HCT116 (cell line): Measurements from ENCODE around the gene USP33. TPM values are rescaled to one million over a fixed set of nuclear protein-coding genes. Genes with fewer than 3 reads are reported as not detected.

Experiments used
- ATAC-seq: fragments of 200-7000 bp; cut with Tn5 transposase; 2 replicates; pipeline ENCODE4 v1.9.1; 2020; ENCODE audit warnings: mild to moderate bottlenecking, moderate library complexity
- BruUV-seq: library from RNA; stranded (reverse); fragments of 400-500 nt; replicated peaks from 2 replicates; lab custom pipeline; 2021; lab: Mats Ljungman, UMichigan
- CTCF ChIA-PET: fragments of 300-600 bp; sonication (Branson Sonifier 250); formaldehyde crosslinking; loops from one replicate; lab custom pipeline; 2021; ENCODE audit warnings: antibody characterized with exemption; lab: Charles Lee
- POLR2A ChIA-PET: fragments of 300-600, 350-600 bp; sonication (Branson Sonifier 250); formaldehyde crosslinking; loops from one replicate; lab custom pipeline; 2021; ENCODE audit warnings: antibody characterized with exemption; lab: Charles Lee
- RAD21 ChIA-PET, 2 experiments: fragments of 300-600 bp; sonication (Branson Sonifier 250); formaldehyde crosslinking; loops; one replicate each; lab custom pipeline; 2023; ENCODE audit warnings: low total read pairs in 2 of 2; ENCODE audit not compliant: uncharacterized antibody in 2 of 2, unreplicated experiment in 2 of 2, low non-redundant PET in 1 of 2; lab: Charles Lee
- DNase-seq: peaks from one replicate; pipeline ENCODE4 v3.0.0-alpha.2; 2010; ENCODE audit warnings: low read depth, low spot score
- H2AFZ ChIP-seq: fragments of 200-600 bp; shearing (Covaris generic), sonication (generic); 2 replicates; pipeline ENCODE4 v1.6.1; 2017; ENCODE audit warnings: low read depth, mixed run types, mixed read lengths, antibody characterized with exemption, low read length; ENCODE audit not compliant: poor library complexity, severe bottlenecking
- H3K27ac ChIP-seq: 2 replicates; pipeline ENCODE4 v1.5.1; 2012; ENCODE audit warnings: low read depth, low read length
- H3K27me3 ChIP-seq: fragments of 200-600 bp; sonication (generic); 2 replicates; pipeline ENCODE4 v1.6.1; 2016; ENCODE audit warnings: mixed run types, low read length, mixed read lengths; ENCODE audit not compliant: insufficient read depth
- H3K36me3 ChIP-seq, 2 experiments: fragments of 200-500 bp in 1 of 2; fragments of 200-600 bp in 1 of 2; sonication (Bioruptor generic) in 1 of 2; sonication (generic) in 1 of 2; 2 replicates each; pipeline versions ENCODE4 v1.5.1 to v1.6.1; 2014 to 2016; ENCODE audit warnings: low read length in 2 of 2, inconsistent platforms in 1 of 2, mixed read lengths in 1 of 2, mixed run types in 1 of 2; ENCODE audit not compliant: insufficient read depth in 2 of 2, control insufficient read depth in 1 of 2
- H3K4me1 ChIP-seq, 2 experiments: fragments of 200-600 bp in 1 of 2; sonication (generic) in 1 of 2; 2 replicates each; pipeline versions ENCODE4 v1.5.1 to v1.6.1; 2012 to 2017; ENCODE audit warnings: low read length in 2 of 2, inconsistent platforms in 1 of 2, mild to moderate bottlenecking in 1 of 2, mixed read lengths in 1 of 2, mixed run types in 1 of 2, moderate library complexity in 1 of 2; ENCODE audit not compliant: insufficient read depth in 2 of 2, control insufficient read depth in 1 of 2
- H3K4me2 ChIP-seq: fragments of 200-600 bp; sonication (generic); 2 replicates; pipeline ENCODE4 v1.6.1; 2017; ENCODE audit warnings: mixed run types, low read length, mixed read lengths
- H3K4me3 ChIP-seq, 2 experiments: fragments of 200-600 bp in 1 of 2; sonication (generic) in 1 of 2; replicated peaks in 1 of 2; 2 replicates each; pipeline ENCODE4 v1.5.1; 2011 to 2016; ENCODE audit warnings: low read length in 2 of 2, control low read depth in 1 of 2, low read depth in 1 of 2, mild to moderate bottlenecking in 1 of 2, mixed read lengths in 1 of 2, mixed run types in 1 of 2
- H3K79me2 ChIP-seq: fragments of 200-600 bp; sonication (generic); 2 replicates; pipeline ENCODE4 v1.6.1; 2017; ENCODE audit warnings: mild to moderate bottlenecking, mixed run types, low read length, moderate library complexity, mixed read lengths; ENCODE audit not compliant: insufficient read depth
- H3K9ac ChIP-seq: fragments of 200-600 bp; sonication (generic); 2 replicates; pipeline ENCODE4 v1.6.1; 2016; ENCODE audit warnings: low read length, mixed read lengths
- H3K9me2 ChIP-seq: fragments of 200-600 bp; sonication (generic), shearing (Covaris generic); 2 replicates; pipeline ENCODE4 v1.6.1; 2017; ENCODE audit warnings: mixed run types, mild to moderate bottlenecking, moderate library complexity; ENCODE audit not compliant: insufficient read depth
- H3K9me3 ChIP-seq, 2 experiments: fragments of 200-500 bp in 1 of 2; fragments of 200-600 bp in 1 of 2; sonication (Bioruptor generic) in 1 of 2; sonication (generic) in 1 of 2; 2 replicates each; pipeline ENCODE4 v1.6.1; 2014 to 2017; ENCODE audit warnings: low read length in 2 of 2, mixed read lengths in 2 of 2, inconsistent platforms in 1 of 2, low read depth in 1 of 2, mild to moderate bottlenecking in 1 of 2, mixed run types in 1 of 2, moderate library complexity in 1 of 2; ENCODE audit not compliant: control insufficient read depth in 1 of 2, insufficient read depth in 1 of 2
- H4K20me1 ChIP-seq: fragments of 200-600 bp; sonication (generic), shearing (Covaris generic); 2 replicates; pipeline ENCODE4 v1.6.1; 2017; ENCODE audit warnings: mixed run types, mild to moderate bottlenecking, moderate library complexity; ENCODE audit not compliant: insufficient read depth
- CTCF ChIP-seq, 3 experiments: fragments of 200-600 bp in 1 of 3; sonication (generic) in 1 of 3; IDR thresholded peaks in 2 of 3; conservative IDR thresholded peaks in 1 of 3; 2 replicates each; pipeline ENCODE4 v1.5.1; 2012 to 2017; ENCODE audit warnings: low read depth in 2 of 3, low read length in 2 of 3, antibody characterized with exemption in 1 of 3, borderline replicate concordance in 1 of 3, control low read depth in 1 of 3, mild to moderate bottlenecking in 1 of 3, mixed read lengths in 1 of 3, mixed run types in 1 of 3, moderate library complexity in 1 of 3; ENCODE audit not compliant: insufficient read depth in 1 of 3
- MAX ChIP-seq: IDR thresholded peaks from 2 replicates; pipeline ENCODE4 v1.6.1; 2012
- POLR2A ChIP-seq: IDR thresholded peaks from 2 replicates; pipeline ENCODE4 v1.7.0; 2011; ENCODE audit warnings: borderline replicate concordance; ENCODE audit not compliant: insufficient read depth, insufficient read length; ENCODE audit errors: extremely low read depth
- TCF7L2 ChIP-seq: IDR thresholded peaks from 2 replicates; pipeline ENCODE4 v1.7.0; 2011; ENCODE audit warnings: borderline replicate concordance, inconsistent platforms; ENCODE audit not compliant: insufficient read depth, insufficient read length; ENCODE audit errors: extremely low read depth
- YY1 ChIP-seq: IDR thresholded peaks from 2 replicates; pipeline ENCODE4 v1.6.1; 2011; ENCODE audit warnings: low read length, low read depth, moderate library complexity, mild to moderate bottlenecking; ENCODE audit not compliant: insufficient replicate concordance; ENCODE audit errors: extremely low read depth
- ZFX ChIP-seq: fragments of 450-650 bp; IDR thresholded peaks from 2 replicates; pipeline ENCODE4 v1.6.1; 2017
- intact Hi-C: fragments of 100-400 bp; cut with micrococcal nuclease; formaldehyde crosslinking; loops from 2 replicates; pipeline ENCODE4 v1.10.0; 2022
- total RNA-seq: library from RNA; stranded (reverse); gene quantifications from one replicate; pipeline ENCODE4 v1.2.1, GENCODE V29; 2021; ENCODE audit not compliant: unreplicated experiment

Gene USP33
- total RNA-seq, 1 experiment from 2014 or later, result 46.1 TPM

- Histone ChIP-seq H3K27me3 (no peaks in the 10 kb centered on the region), H3K4me2 (peak overlapping the region; percentile 74; the same call in 1 of the 2 replicates), H3K4me1 (peaks cover 6 to 19% of the 10 kb centered on the region in 2 experiments), H4K20me1 (no peaks in the 10 kb centered on the region), H3K9me3 (no peaks in the 10 kb centered on the region), H3K9me2 (no peaks in the 10 kb centered on the region), H3K9ac (no peak overlapping the region), H3K79me2 (peaks cover 74% of the 10 kb centered on the region), H3K36me3 (no peaks in the 10 kb centered on the region), H3K27ac (no peak overlapping the region), H2AFZ (no peak overlapping the region), H3K4me3 (no peak overlapping the region)
- POLR2A ChIA-PET, result interaction anchor here (0.6 to 1.0 kb wide), 2 partner anchors 22 to 52 kb away, joined by 3 to 4 read pairs; partner anchors contain the start of gene MIGA1
- CTCF ChIA-PET, result no interaction called here
- TF ChIP-seq ZFX (no peak), CTCF (IDR thresholded peaks at IDR 0.05 in 2 of 3, conservative IDR thresholded peaks at IDR 0.05 in 1 of 3; ENCODE audit: borderline replicate concordance in 1 of 3, insufficient read depth in 1 of 3, low read depth in 2 of 3, low read length in 2 of 3) (no peak), YY1 (no peak), POLR2A (no peak), TCF7L2 (no peak), MAX (no peak)
- BruUV-seq, result no TSS peak
- RAD21 ChIA-PET, result no interaction called here
- ATAC-seq (no peak), DNase-seq (no peak)
- intact Hi-C loops, result no loop called here
Observed at GRCh38 chr1:77757066-77757584, 2.5 kb downstream of the USP33 start.
